Measurements from ENCODE around the gene ZNF665.
"Not testable (repeated sequence)": the region's sequence is repeated elsewhere in the genome, so short reads cannot be mapped to it uniquely, and the experiment has no call there.

The ZNF665 gene

DNA sequence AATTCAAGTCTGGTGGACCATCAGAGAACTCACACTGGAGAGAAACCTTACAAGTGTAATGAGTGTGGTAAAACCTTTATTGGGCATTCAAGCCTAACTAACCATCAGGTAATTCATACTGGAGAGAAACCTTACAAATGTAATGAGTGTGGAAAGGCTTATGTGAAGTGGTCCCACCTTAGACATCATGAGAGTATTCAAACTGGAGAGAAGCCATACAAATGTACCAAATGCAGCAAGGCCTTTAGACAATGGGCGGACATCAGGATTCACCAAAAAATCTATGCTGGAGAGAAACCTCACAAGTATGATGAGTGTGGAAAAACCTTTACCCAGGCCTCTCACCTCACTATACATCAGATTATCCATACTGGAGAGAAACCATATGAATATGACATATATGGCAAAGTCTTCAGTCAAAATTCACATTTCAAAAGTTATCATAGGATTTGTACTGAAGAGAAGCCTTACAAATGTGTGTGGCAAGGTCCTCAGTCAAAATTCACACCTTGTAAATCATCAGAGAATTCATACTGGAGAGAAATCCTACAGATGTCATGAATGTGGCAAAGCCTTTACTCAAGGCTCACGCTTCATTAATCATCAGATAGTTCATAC is 19.7 kb upstream of the ZNF665 start:
- H3K4me2 ChIP-seq (ENCODE audit: insufficient read depth, low read length), result no peak overlapping the region
- no peak overlapping the region for H3K9ac ChIP-seq (ENCODE audit: low read depth, low read length)
- peaks cover 68% of the 10 kb centered on the region for H3K9me3 ChIP-seq (ENCODE audit: insufficient read depth, low read length, severe bottlenecking)
- no peak overlapping the region for H3K27ac ChIP-seq (ENCODE audit: low read length)
- H3K79me2 ChIP-seq (ENCODE audit: insufficient read depth, low read length), result no peaks in the 10 kb centered on the region
- H2AFZ ChIP-seq (ENCODE audit: low read depth, low read length), result no peak overlapping the region
- DNase-seq, result no peak
- H3K27me3 ChIP-seq (ENCODE audit: insufficient read depth, low read length, poor library complexity), result no peaks in the 10 kb centered on the region
- H3K36me3 ChIP-seq (ENCODE audit: insufficient read depth, low read length), result peaks cover 29% of the 10 kb centered on the region
- no peak for ATAC-seq (ENCODE audit: insufficient read depth, low read depth)
- no peaks in the 10 kb centered on the region for H4K20me1 ChIP-seq (ENCODE audit: insufficient read depth, low read length)
- TF ChIP-seq, protein P1, sequence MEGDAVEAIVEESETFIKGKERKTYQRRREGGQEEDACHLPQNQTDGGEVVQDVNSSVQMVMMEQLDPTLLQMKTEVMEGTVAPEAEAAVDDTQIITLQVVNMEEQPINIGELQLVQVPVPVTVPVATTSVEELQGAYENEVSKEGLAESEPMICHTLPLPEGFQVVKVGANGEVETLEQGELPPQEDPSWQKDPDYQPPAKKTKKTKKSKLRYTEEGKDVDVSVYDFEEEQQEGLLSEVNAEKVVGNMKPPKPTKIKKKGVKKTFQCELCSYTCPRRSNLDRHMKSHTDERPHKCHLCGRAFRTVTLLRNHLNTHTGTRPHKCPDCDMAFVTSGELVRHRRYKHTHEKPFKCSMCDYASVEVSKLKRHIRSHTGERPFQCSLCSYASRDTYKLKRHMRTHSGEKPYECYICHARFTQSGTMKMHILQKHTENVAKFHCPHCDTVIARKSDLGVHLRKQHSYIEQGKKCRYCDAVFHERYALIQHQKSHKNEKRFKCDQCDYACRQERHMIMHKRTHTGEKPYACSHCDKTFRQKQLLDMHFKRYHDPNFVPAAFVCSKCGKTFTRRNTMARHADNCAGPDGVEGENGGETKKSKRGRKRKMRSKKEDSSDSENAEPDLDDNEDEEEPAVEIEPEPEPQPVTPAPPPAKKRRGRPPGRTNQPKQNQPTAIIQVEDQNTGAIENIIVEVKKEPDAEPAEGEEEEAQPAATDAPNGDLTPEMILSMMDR (IDR thresholded peaks at IDR 0.05; ENCODE audit: borderline replicate concordance, extremely low read depth, low read length, poor library complexity, severe bottlenecking), result no peak
- TF ChIP-seq EZH2 (IDR thresholded peaks at IDR 0.05; ENCODE audit: borderline replicate concordance, low read depth, low read length, severe bottlenecking), result no peak
- H3K4me3 ChIP-seq (ENCODE audit: low read depth in 1 of 2, low read length in 2 of 2), result no peak overlapping the region
- H3K4me1 ChIP-seq (ENCODE audit: insufficient read depth, low read length), result no peaks in the 10 kb centered on the region

GRCh38 chr19:53211554-53211953 is 18.4 kb upstream of the ZNF665 start:
- H3K9me3 ChIP-seq (ENCODE audit: insufficient read depth, low read length, severe bottlenecking), result peaks cover 62% of the 10 kb centered on the region
- ATAC-seq (ENCODE audit: insufficient read depth, low read depth), result not testable (repeated sequence)

DNA sequence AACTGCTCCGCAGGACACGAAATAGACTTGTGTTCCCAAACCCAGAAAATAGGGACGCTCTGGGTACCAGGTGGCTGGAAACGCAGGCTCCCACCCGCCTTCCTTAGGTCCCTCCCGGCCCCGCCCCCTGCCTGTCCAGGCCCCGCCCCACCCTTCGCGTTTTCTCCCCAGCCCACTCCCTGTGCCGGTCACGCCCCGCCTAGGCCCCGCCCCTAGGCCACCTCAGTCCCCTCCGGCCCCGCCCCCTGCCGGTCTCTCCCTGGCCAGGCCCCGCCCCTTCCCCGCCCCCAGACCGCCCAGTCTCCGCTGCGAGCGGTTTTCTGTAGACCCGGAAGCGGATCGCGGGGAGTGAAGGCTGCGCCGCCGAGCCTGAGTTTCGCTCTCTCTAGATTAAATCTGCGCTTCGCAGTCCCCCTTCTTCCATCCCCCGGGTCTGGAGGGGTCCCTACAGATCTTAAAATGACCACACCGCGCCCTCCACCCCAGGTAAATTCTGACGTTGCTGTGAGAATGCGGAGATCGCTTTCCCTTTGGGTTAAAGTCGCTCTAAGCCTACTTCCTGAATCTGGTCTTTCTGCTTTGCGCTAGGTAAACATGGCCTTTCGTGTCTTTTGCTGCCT is 3.7 kb upstream of the ZNF665 start:
- TF ChIP-seq, protein P1 (IDR thresholded peaks at IDR 0.05; ENCODE audit: borderline replicate concordance, extremely low read depth, low read length, poor library complexity, severe bottlenecking), result no peak
- H3K4me2 ChIP-seq (ENCODE audit: insufficient read depth, low read length), result peak overlapping the region; percentile 90

More at GRCh38 chr19:53211554-53211953, 18.4 kb upstream of the ZNF665 start:
- H3K27me3 ChIP-seq (ENCODE audit: insufficient read depth, low read length, poor library complexity); H3K4me3 ChIP-seq (ENCODE audit: low read depth in 1 of 2, low read length in 2 of 2); DNase-seq; H3K27ac ChIP-seq (ENCODE audit: low read length); H2AFZ ChIP-seq (ENCODE audit: low read depth, low read length); H3K4me1 ChIP-seq (ENCODE audit: insufficient read depth, low read length); H3K4me2 ChIP-seq (ENCODE audit: insufficient read depth, low read length); H3K9ac ChIP-seq (ENCODE audit: low read depth, low read length); H4K20me1 ChIP-seq (ENCODE audit: insufficient read depth, low read length); H3K79me2 ChIP-seq (ENCODE audit: insufficient read depth, low read length): not testable (repeated sequence)
- H3K36me3 ChIP-seq (ENCODE audit: insufficient read depth, low read length), result peaks cover 29% of the 10 kb centered on the region

DNA sequence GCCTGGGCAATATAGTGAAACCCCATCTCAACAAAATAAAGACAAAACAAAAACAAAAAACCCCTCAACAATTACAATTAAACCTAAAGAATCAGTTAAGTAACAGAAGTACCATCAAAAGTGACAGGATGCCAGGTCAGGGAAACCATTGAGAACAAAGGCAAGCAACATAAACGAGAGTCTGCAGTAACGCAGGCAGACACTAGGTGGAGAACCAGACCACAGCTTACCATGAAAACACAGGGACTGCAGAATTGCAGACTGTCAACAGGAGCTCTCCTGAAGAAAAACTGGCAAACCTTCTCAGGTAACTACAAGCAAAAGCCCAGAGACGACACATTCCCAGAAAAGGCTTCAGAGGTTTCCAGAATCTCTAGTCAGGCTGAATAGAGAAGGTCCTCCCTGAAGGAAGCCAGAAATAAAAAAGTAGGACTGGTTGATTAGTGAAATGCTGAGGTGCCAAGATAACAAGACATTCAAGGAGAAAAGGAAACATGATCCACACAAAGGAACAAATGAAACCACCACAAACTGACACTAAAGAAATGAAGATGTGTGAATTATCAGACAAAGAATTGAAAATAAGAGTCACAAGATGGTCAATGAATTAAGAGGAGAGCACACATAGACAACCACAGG is 2.2 kb upstream of the ZNF665 start:
- Histone ChIP-seq H3K4me1 (ENCODE audit: insufficient read depth, low read length) (peaks cover 43% of the 10 kb centered on the region), H3K27ac (ENCODE audit: low read length) (no peak overlapping the region), H3K36me3 (ENCODE audit: insufficient read depth, low read length) (peaks cover 15% of the 10 kb centered on the region), H3K4me2 (ENCODE audit: insufficient read depth, low read length) (no peak overlapping the region), H2AFZ (ENCODE audit: low read depth, low read length) (peak overlapping the region; percentile 47), H3K9ac (ENCODE audit: low read depth, low read length) (no peak overlapping the region), H3K4me3 (ENCODE audit: low read depth in 1 of 2, low read length in 2 of 2) (no peak overlapping the region), H4K20me1 (ENCODE audit: insufficient read depth, low read length) (no peaks in the 10 kb centered on the region), H3K79me2 (ENCODE audit: insufficient read depth, low read length) (peaks cover 23% of the 10 kb centered on the region), H3K9me3 (ENCODE audit: insufficient read depth, low read length, severe bottlenecking) (no peaks in the 10 kb centered on the region), H3K27me3 (ENCODE audit: insufficient read depth, low read length, poor library complexity) (no peaks in the 10 kb centered on the region)
- DNase-seq (peak; percentile 87), ATAC-seq (ENCODE audit: insufficient read depth, low read depth) (peak; percentile 56)
- no peak for TF ChIP-seq EZH2 (IDR thresholded peaks at IDR 0.05; ENCODE audit: borderline replicate concordance, low read depth, low read length, severe bottlenecking)
- TF ChIP-seq, protein P1 (IDR thresholded peaks at IDR 0.05; ENCODE audit: borderline replicate concordance, extremely low read depth, low read length, poor library complexity, severe bottlenecking), result peak; percentile 99

More for the DNA sequence above, 3.7 kb upstream of the ZNF665 start:
- peaks cover 20% of the 10 kb centered on the region for H3K79me2 ChIP-seq (ENCODE audit: insufficient read depth, low read length)
- H2AFZ ChIP-seq (ENCODE audit: low read depth, low read length), result peak overlapping the region; percentile 92
- H3K4me1 ChIP-seq (ENCODE audit: insufficient read depth, low read length), result peaks cover 40% of the 10 kb centered on the region
- ATAC-seq (ENCODE audit: insufficient read depth, low read depth), result peak; percentile 66
- peak overlapping the region; percentile 90 to 95; a peak in 3 of 4 replicates for H3K4me3 ChIP-seq (ENCODE audit: low read depth in 1 of 2, low read length in 2 of 2)
- H3K27ac ChIP-seq (ENCODE audit: low read length), result peak overlapping the region; percentile 96
- peak overlapping the region; percentile 77 for H3K9ac ChIP-seq (ENCODE audit: low read depth, low read length)
- no peaks in the 10 kb centered on the region for H3K27me3 ChIP-seq (ENCODE audit: insufficient read depth, low read length, poor library complexity)
- H3K9me3 ChIP-seq (ENCODE audit: insufficient read depth, low read length, severe bottlenecking), result no peaks in the 10 kb centered on the region
- peaks cover 15% of the 10 kb centered on the region for H3K36me3 ChIP-seq (ENCODE audit: insufficient read depth, low read length)
- DNase-seq, result peak; percentile 98
- no peaks in the 10 kb centered on the region for H4K20me1 ChIP-seq (ENCODE audit: insufficient read depth, low read length)

Data from DND-41 (cell line).